NCI-H460 (cell line): ENCODE data around the gene ERBB3. TPM values are rescaled to one million over a fixed set of nuclear protein-coding genes. Genes with fewer than 3 reads are reported as not detected.

Experiments
- DNase-seq: peaks from one replicate; pipeline ENCODE4 v3.0.0-alpha.2; 2016; ENCODE audit warnings: low read depth; ENCODE audit errors: extremely low read depth
- total RNA-seq: library from RNA; depleted of rRNA; stranded (reverse); fragments of >200 nt; shearing (Covaris generic); gene quantifications from 2 replicates; pipeline ENCODE4 v1.2.3, GENCODE V29; 2014; rRNA removed

Gene ERBB3
- total RNA-seq, 1 experiment from 2014 or later: 1.1 TPM

DNA sequence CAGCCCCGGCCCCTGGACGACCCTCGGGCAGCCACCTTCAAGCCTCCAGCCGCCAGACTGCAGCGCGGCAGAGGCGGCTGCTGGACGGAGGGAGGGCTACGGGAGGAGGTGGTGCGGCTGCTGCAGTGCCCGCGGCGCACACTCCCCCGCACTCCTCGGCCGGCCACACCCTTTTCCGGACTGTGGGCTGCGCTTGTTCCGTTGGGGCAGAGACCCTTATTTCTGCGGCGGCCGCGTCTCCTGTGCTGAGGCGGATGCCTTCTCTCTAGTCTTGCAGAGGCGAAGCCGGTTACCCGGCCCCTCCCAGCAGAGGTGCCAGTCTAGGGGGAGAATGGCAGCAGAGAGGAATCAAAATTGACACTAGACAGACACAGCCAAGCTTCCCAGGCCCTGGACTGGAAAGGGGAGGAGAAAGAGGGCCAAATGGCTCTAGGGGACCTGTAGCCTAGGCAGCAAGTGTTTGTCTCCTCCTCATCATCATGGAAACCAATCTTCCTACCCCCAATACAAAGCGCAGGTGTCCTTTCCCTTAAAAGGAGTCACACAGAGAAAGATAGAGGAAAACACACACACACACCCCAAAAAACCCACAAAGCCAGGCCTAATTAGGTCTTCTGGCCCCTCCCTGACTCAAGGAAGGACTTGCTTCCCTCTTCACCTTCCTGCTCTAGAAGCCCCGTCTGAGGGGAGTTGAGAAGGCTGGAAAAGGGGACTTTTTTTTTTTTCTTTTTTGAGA, 49.4 kb downstream of the ERBB3 start:
- no peak for DNase-seq

GRCh38 chr12:56129942-56130495, 50.1 kb downstream of the ERBB3 start:
- DNase-seq: no peak

- no peak for DNase-seq
These were observed 50.9 kb downstream of the ERBB3 start for GRCh38 chr12:56130876-56131275.

- DNase-seq: no peak
These were observed 54.9 kb downstream of the ERBB3 start for GRCh38 chr12:56134897-56135296.

DNA sequence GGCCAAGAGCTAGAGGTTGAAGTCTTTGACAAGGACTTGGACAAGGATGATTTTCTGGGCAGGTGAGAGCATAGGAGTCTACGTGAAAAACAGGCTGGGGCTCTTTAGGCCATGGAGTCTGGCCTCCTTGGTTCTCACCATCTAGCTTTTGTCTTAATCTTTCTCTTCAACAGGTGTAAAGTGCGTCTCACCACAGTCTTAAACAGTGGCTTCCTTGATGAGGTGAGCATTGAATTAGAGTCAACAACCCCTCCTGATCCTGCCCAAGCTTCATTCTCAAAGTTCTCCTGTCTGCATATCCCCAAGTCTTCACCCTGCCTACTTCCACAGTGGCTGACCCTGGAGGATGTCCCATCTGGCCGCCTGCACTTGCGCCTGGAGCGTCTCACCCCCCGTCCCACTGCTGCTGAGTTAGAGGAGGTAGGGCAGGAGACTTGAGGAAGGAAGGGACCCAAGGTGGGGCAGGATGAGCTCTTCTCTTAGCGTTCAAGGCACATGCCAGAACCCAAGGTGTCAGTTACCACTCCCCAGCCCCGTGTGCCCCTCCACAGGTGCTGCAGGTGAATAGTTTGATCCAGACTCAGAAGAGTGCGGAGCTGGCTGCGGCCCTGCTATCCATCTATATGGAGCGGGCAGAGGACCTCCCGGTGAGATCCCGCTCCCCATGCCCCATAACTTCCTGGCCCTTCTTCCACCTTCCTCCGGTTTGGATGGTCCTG, 58.0 kb downstream of the ERBB3 start:
- DNase-seq: no peak

DNA sequence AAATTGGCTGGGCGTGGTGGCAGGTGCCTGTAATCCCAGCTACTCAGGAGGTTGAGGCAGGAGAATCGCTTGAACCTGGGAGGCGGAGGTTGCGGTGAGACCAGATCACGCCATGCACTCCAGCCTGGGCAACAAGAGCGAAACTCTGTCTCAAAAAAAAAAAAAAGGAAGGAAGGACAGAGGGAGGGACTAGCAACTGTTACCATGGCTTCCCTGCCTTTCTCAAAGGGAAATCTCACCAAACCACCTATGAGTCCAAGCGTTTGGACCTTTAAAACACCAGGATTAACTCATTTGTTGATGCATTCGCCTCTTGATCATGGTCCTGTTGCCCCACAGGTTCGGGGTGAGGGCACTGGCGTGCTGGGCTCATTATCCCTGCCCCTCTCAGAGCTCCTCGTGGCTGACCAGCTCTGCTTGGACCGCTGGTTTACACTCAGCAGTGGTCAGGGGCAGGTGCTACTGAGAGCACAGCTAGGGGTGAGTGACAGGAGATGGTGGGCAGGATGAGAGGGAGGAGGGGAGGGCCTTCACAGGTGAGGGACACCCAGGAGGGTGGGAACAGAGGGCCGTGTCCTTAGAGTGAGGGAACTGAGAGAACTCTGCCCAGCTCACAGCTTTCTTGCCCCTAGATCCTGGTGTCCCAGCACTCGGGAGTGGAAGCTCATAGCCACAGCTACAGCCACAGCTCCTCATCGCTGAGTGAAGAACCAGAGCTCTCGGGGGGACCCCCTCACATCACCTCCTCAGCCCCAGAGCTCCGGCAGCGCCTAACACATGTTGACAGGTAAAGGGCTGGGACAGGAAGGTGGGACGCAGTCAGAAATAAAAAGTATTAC, 62.2 kb downstream of the ERBB3 start:
- no peak for DNase-seq

DNA sequence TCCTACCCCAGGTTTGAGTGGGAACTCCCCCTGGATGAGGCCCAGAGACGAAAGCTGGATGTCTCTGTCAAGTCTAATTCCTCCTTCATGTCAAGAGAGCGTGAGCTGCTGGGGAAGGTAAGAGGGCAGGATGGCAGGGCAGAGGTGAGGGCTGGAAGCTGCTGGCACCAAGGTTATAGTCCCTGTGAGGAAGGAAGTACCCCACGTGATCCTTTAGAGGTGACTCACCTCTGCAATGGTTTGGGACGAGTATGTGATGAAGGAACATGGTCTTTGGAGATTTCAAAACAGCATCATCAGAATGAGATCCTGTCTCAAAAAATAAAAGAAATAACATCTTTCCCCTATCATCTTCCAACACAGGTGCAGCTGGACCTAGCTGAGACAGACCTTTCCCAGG, 63.3 kb downstream of the ERBB3 start:
- no peak for DNase-seq

- DNase-seq: no peak
These were observed 63.9 kb downstream of the ERBB3 start for GRCh38 chr12:56143870-56144269.

GRCh38 chr12:56145217-56145616, 65.3 kb downstream of the ERBB3 start:
- DNase-seq: no peak

GRCh38 chr12:56146492-56147460, 66.8 kb downstream of the ERBB3 start:
- DNase-seq: no peak

DNA sequence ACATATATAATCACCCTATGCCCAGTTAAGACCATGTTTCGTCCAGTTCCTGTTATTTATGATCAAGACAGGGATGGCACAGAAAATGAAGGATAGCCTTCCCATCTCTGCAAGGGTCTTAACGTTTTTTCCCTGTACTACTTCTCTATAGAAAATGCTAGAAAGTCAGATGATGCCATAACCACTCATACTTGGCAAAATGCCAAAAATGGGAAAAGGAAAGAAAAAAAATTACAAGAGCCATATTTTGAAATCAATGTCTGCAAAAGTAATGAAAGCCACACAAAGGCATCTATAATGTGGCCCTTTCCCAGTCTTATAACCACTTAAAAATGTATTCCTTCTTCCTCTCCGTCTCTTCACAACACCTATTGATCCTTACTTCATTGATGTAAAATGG, 70.6 kb downstream of the ERBB3 start:
- no peak for DNase-seq

DNA sequence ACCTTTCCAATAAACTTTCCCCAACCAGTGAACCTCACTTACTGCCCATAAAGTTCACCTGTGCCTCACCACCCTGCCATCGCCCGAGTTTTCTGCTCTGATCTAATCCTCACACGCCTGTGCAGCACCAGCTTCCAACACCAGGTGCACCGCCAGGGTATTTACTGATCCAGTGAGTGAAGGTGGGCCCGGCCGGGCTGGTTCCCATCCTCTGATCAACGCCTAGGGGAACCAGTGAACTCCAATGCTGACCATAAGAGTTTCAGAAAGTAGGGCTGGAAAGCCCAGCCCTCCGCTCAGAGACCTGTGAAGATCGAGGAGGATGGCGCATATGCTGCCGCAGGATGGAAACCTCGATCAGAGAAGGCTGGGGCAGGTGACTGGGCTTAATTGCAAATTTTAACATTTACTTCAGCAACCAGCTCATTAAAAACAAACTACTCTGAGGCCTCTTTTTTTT, 71.7 kb downstream of the ERBB3 start:
- peak; percentile 49 for DNase-seq

GRCh38 chr12:56152132-56152755, 72.3 kb downstream of the ERBB3 start, which contains the start of gene MYL6B:
TSS of gene MYL6B (plus strand) at chr12:56152587. CDS start at chr12:56153919, 1,332 bp downstream.
- DNase-seq: peak; percentile 91

Other genes with a start within 250 kb of the ERBB3 start
- not detected in 2 replicates for gene MMP19, start 237.2 kb upstream of the ERBB3 start, total RNA-seq
- gene PYM1, start 152.3 kb upstream of the ERBB3 start, total RNA-seq: 33.0 and 33.1 TPM in 2 replicates
- gene DGKA, start 149.0 kb upstream of the ERBB3 start, total RNA-seq: 14.1 and 15.5 TPM in 2 replicates
- gene PMEL, start 114.1 kb upstream of the ERBB3 start, total RNA-seq: 0.78 and 1.3 TPM in 2 replicates
- 31.6 and 31.7 TPM in 2 replicates for gene CDK2, start 113.3 kb upstream of the ERBB3 start, total RNA-seq
- gene RAB5B, start 106.1 kb upstream of the ERBB3 start, total RNA-seq: 37.6 and 39.4 TPM in 2 replicates
- 9.7 and 10.4 TPM in 2 replicates for gene SUOX, start 82.9 kb upstream of the ERBB3 start, total RNA-seq
- 1.5 and 1.6 TPM in 2 replicates for gene IKZF4, start 59.1 kb upstream of the ERBB3 start, total RNA-seq
- 314 and 346 TPM in 2 replicates for gene RPS26, start 38.2 kb upstream of the ERBB3 start, total RNA-seq
- gene PA2G4, start 24.4 kb downstream of the ERBB3 start, total RNA-seq: 357 and 358 TPM in 2 replicates
- 5,100 and 5,114 TPM in 2 replicates for gene RPL41, start 36.5 kb downstream of the ERBB3 start, total RNA-seq
- gene ZC3H10, start 38.1 kb downstream of the ERBB3 start, total RNA-seq: 4.8 and 5.3 TPM in 2 replicates
- gene ESYT1, start 48.1 kb downstream of the ERBB3 start, total RNA-seq: 93.2 and 108 TPM in 2 replicates
- gene MYL6B, start 72.4 kb downstream of the ERBB3 start, total RNA-seq: 41.4 and 50.0 TPM in 2 replicates
- 563 and 566 TPM in 2 replicates for gene MYL6, start 78.2 kb downstream of the ERBB3 start, total RNA-seq
- gene SMARCC2, start 109.3 kb downstream of the ERBB3 start, total RNA-seq: 26.2 and 28.9 TPM in 2 replicates
- 92.7 and 102 TPM in 2 replicates for gene RNF41, start 141.8 kb downstream of the ERBB3 start, total RNA-seq
- 66.3 and 72.3 TPM in 2 replicates for gene NABP2, start 144.2 kb downstream of the ERBB3 start, total RNA-seq
- 0.84 TPM in 1 of 2 replicates, not detected in the other for gene SLC39A5, start 149.9 kb downstream of the ERBB3 start, total RNA-seq
- gene ANKRD52, start 178.2 kb downstream of the ERBB3 start, total RNA-seq: 29.0 and 32.7 TPM in 2 replicates
- gene COQ10A, start 186.8 kb downstream of the ERBB3 start, total RNA-seq: 13.5 and 14.2 TPM in 2 replicates
- 141 and 153 TPM in 2 replicates for gene CS, start 220.2 kb downstream of the ERBB3 start, total RNA-seq
- 142 and 150 TPM in 2 replicates for gene CNPY2, start 235.8 kb downstream of the ERBB3 start, total RNA-seq